CD4-positive, alpha-beta T cell treated with Interleukin-15 for 4 hours (primary cell): ENCODE data around the gene PLEKHG4.

Source experiments
- DNase-seq: peaks from one replicate; pipeline ENCODE4 v3.0.0-alpha.2; 2020; ENCODE audit warnings: low spot score

The PLEKHG4 gene

DNA sequence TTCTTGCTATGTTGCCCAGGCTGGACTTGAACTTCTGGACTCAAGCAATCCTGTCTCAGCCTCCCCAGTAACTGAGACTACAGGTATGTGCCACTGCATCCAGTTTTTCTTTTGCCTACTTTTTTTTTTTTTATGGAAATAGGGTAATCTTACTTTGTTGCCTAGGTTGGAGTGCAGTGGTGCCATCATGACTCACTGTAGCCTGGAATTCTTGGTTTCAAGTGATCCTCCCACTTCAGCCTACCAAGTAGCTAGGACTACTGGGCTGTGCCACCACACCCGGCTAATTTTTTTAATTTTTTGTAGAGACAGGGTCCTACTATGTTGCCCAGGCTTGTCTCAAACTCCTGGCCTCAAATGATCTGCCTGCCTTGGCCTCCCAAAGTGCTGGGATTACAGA, 57.3 kb downstream of the PLEKHG4 start:
- no peak for DNase-seq
